Activated CD4-positive, alpha-beta T cell treated with anti-CD3 and anti-CD28 coated beads for 24 hours (primary cell): ENCODE data around the gene CADM4.
"Not testable (repeated sequence)": the region's sequence is repeated elsewhere in the genome, so short reads cannot be mapped to it uniquely, and the experiment has no call there.

ENCODE experiments used
- DNase-seq, 2 donors: peaks; one replicate each; pipeline ENCODE4 v3.0.0-alpha.2; 2020; ENCODE audit warnings: low read depth in 2 of 2

Gene CADM4

DNA sequence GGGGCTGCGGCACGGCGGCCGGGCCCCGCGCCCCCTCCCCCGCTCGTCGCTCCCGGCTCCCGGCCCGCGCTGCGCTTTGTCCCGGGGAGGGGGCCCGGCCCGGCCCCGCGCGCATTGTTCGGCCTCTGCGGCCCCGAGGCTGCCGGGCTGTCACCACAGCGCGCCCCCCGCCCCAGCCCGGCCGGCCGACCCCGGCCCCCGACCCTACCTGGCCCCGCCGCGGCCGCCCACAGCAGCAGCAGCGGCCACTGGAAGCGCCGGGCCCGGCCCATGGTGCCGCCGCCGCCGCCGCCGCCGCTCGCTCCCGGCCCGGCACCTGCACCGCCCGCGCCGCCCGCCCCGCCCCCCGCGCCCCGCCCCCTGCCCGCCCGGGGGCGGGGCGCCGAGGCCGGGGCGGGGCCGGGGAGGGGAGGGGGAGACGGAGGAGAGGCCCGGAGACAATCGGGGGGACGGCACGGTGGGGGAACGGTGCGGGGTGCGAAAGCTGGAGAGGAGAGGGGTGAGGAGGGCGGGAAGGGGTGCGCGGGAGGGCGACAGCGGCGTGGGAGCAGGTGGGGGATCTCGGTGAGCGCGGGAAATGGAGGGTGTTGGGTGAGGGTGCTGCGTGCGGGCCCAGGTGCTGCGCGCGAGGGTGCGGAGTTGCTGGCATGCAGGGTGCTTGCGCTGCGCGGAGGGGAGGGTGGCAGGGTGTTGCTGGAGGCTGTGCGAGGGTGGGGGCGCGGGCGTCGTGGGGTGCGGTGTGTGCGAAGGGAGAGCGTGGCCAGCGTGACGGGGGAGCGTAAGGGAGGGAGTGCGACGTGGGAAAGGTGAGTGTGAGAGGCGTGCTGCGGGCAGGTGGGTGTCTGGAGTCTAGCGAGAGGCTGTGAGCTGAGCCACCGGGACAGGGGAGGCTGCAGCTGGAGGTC lies at the start of gene CADM4:
Gene CADM4 (minus strand): TSS at position 332 of the 905 bp plus-strand sequence. CDS start 60 bp downstream, at position 272.
- peak in 1 of 2 donors; percentile 15 for DNase-seq

DNA sequence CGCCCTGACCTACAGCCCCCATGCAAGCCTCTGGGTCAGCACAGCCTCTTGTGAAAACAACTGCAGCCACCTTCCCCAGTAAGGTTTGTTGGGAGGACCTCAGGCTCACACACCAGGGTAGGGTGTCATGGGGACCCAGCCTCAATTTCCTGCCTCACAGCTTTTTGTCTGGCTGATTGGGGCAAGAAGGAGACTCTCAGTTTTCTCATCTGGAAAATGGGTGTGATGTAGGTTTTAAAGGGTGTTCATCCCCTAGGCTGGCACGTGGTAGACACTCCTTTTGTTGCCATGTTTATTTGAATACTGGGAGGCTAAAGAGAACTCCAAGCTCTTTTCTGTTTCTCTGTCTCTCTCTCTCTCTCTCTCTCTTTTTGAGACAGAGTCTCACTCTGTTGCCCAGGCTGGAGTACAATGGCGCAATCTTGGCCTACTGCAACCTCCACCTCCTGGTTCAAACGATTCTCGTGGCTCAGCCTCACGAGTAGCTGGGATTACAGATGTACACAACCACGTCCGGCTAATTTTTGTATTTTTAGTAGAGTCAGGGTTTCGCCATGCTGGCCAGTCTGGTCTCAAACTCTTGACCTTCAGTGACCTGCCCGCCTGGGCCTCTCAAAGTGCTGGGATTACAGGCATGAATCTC lies 48.5 kb upstream of the CADM4 start:
- DNase-seq = no peak

DNA sequence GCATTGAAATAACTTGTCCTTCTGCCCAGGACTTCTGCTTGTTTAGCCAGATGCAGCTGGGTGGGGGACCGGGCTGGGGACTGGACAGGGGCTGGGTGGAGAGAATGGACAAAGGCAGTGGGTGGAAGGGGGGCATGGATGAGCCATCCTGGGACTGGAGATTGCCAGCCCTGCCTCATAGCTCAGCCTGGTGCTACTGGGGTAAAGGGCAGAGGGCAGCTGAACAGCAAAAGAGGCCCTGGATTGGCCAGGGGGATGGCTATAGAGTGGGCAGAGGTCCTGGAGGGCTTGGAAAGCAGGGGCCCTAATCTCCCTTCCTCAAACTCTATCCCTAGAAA lies 48.0 kb upstream of the CADM4 start:
- no peak for DNase-seq

- no peak for DNase-seq
Measured at GRCh38 chr19:43684326-43684725, 44.7 kb upstream of the CADM4 start.

- DNase-seq = no peak
Measured at GRCh38 chr19:43683905-43684304, 44.3 kb upstream of the CADM4 start.

- DNase-seq = no peak
Measured at GRCh38 chr19:43682824-43683661, 43.4 kb upstream of the CADM4 start.

GRCh38 chr19:43682269-43682668 lies 42.6 kb upstream of the CADM4 start:
- DNase-seq = not testable (repeated sequence)

GRCh38 chr19:43681821-43682220 lies 42.2 kb upstream of the CADM4 start:
- no peak for DNase-seq

DNA sequence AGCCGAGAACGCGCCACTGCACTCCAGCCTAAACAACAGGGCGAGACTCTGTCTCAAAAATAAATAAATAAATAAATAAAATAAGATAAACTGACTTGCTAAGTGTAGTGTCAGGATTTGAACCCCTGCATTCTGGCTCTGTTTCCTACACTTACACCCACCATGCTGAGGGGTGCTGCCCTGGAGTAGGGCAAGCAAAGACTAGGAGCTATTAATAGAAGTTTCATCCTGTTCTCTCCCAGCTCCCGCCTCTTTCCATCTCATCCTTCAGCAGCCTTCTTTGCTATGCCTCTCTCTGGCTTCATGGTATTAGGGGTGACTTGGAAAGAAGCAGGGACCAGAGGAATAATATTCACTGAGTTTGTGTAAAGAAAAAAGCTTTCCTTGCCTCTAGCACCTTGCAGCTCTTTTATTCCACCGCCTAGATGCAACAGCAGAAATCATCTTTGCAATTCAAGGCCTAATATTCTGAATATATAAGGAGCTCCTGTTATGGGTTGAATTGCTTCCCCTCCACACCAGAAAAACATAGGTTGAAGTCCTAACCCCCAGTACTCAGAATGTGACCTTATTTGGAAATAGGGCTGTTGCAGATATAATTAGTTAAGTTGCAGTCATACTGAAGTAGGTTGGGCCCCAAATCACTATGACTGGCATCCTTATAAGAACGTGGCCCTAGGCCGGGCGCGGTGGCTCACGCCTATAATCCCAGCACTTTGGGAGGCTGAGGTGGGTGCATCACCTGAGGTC lies 39.0 kb upstream of the CADM4 start:
- DNase-seq = no peak

DNA sequence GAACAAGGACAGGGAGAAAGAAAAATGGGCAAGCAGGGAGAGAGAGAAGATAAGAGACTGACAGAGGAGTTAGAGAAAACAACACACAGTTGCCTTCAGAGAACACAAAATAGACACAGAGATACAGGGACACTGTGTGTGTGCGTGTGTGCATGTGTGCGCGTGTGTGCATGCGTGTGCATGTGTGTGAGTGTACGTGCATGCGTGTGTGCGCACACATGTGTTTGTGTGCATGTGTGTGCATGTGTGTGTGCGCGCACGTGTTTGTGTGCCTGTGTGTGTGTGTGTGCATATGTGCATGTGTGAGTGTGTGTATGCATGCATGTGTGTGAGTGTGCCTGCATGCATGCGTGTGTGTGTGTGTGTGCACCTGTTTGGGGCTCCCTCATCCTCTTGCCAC lies 36.3 kb upstream of the CADM4 start:
- DNase-seq = no peak

GRCh38 chr19:43675269-43675879 lies 35.7 kb upstream of the CADM4 start:
- no peak for DNase-seq

DNA sequence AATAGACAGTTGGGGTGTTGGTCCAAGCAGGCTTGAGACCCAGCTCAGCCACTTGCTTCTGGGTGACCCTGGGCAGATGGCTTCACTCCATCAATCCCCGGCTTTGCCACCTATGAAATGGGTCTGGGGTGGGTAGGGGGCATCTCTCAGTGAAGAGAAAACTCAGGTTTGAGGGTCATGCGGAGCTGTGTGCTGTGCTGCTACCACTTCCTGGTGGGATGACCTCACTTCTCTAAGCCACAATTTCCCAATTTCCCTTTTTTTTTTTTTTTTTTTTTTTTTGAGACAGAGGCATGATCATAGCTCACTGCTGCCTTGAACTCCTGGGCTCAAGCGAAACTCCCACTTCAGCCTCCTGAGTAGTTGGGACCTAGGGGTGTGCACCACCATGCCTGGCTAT lies 34.9 kb upstream of the CADM4 start:
- no peak for DNase-seq

DNA sequence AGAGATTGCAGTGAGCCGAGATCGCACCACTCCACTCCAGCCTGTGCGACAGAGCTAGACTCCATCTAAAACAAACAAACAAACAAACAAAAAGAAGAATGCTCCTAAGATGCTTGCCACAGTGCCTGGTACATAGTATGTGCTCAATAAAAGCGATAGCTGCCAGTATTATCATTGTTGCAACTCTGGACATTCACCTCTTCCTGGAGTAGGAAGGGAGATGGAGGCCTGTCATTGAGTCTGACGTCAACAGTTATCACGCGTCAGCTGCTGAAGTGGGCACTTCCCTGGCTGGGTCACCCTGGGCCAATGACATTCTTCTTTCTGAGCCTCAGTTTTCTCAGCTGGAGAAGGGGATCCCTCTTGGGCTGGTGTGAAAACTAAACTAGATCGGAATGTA lies 34.5 kb upstream of the CADM4 start:
- no peak for DNase-seq

DNA sequence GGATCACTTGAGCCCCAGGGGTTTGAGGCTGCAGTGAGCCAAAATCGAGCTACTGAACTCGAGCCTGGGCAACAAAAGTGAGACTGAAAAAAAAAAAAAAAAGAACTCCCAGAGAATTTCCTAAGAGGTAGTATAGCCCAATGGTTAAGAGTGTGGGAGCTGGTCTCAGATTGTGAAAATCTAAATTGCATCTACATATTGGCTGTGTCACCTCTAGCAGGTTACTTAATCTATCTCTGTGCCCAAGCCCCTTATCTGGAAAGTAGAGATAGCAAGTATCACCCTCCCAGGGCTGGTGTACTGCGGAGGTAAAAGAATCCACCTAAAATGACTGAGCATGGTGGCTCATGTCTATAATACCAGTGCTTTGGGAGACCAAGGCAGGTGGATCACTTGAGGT lies 34.0 kb upstream of the CADM4 start:
- DNase-seq = no peak

- DNase-seq = no peak
Measured at GRCh38 chr19:43672061-43672679, 32.5 kb upstream of the CADM4 start.

- DNase-seq = peak; percentile 95
Measured at GRCh38 chr19:43668406-43669109, 28.9 kb upstream of the CADM4 start.

GRCh38 chr19:43667876-43668405 lies 28.3 kb upstream of the CADM4 start:
- DNase-seq = no peak

GRCh38 chr19:43667126-43667875 lies 27.7 kb upstream of the CADM4 start:
- DNase-seq = no peak

- no peak for DNase-seq
Measured at GRCh38 chr19:43664018-43664417, 24.4 kb upstream of the CADM4 start.
